Gastrocnemius medialis (tissue), 4 donors: ENCODE data around the gene EOLA1. TPM values are rescaled to one million over a fixed set of nuclear protein-coding genes. Genes with fewer than 3 reads are reported as not detected.
"Not testable (repeated sequence)": the region's sequence is repeated elsewhere in the genome, so short reads cannot be mapped to it uniquely, and the experiment has no call there.

Experiments
- ATAC-seq, 2 donors: fragments of 150-250 bp; one replicate each; pipeline ENCODE4 v1.9.1; 2016
- DNase-seq, 2 donors: peaks; one replicate each; pipeline ENCODE4 v3.0.0-alpha.2; 2019
- H3K27ac ChIP-seq, 4 donors: fragments of 200-600 bp; sonication (generic); 1 replicate in 1 of 4; 2 replicates in 3 of 4; pipeline ENCODE4 v1.5.1; 2016 to 2018; ENCODE audit warnings: mild to moderate bottlenecking in 2 of 4, moderate library complexity in 1 of 4
- H3K27me3 ChIP-seq, 3 donors: fragments of 200-600 bp; sonication (generic) in 2 of 3; 1 replicate in 1 of 3; 2 replicates in 2 of 3; pipeline versions ENCODE4 v1.5.1 to v1.6.0; 2016 to 2019; ENCODE audit warnings: mild to moderate bottlenecking in 1 of 3, moderate library complexity in 1 of 3
- H3K36me3 ChIP-seq, 2 donors: fragments of 200-600 bp; sonication (generic) in 1 of 2; one replicate each; pipeline ENCODE4 v1.5.1; 2017 to 2018
- H3K4me1 ChIP-seq, 2 donors: fragments of 200-600 bp; sonication (generic) in 1 of 2; one replicate each; pipeline ENCODE4 v1.5.1; 2016 to 2017; ENCODE audit warnings: mild to moderate bottlenecking in 2 of 2
- H3K4me3 ChIP-seq, 4 donors: fragments of 200-600 bp; sonication (generic) in 3 of 4; 1 replicate in 1 of 4; 2 replicates in 3 of 4; pipeline ENCODE4 v1.5.1; 2016 to 2019; ENCODE audit warnings: mild to moderate bottlenecking in 2 of 4
- H3K9me3 ChIP-seq, 3 donors: fragments of 200-600 bp; sonication (generic) in 2 of 3; 1 replicate in 1 of 3; 2 replicates in 2 of 3; pipeline ENCODE4 v1.5.1; 2016 to 2019
- CTCF ChIP-seq, 5 experiments: fragments of 450-650 bp in 3 of 5; fragments of 200-600 bp in 2 of 5; sonication (generic) in 2 of 5; IDR thresholded peaks in 4 of 5; conservative IDR thresholded peaks in 1 of 5; 1 replicate in 4 of 5; 2 replicates in 1 of 5; pipeline ENCODE4 v1.5.1; 2016 to 2019; ENCODE audit warnings: antibody characterized with exemption in 5 of 5, mild to moderate bottlenecking in 3 of 5, moderate library complexity in 3 of 5
- POLR2A ChIP-seq, 2 donors: fragments of 450-650 bp; IDR thresholded peaks; one replicate each; pipeline ENCODE4 v1.6.1; 2017; ENCODE audit warnings: antibody characterized with exemption in 2 of 2, mild to moderate bottlenecking in 2 of 2, moderate library complexity in 2 of 2
- in situ Hi-C, 4 donors: fragments of 200-750 bp; cut with MboI; loops; one replicate each; pipeline versions ENCODE4 v1.15.0 to v1.8.0; 2017; ENCODE audit warnings: low sequenced_read_pairs in 4 of 4
- intact Hi-C: fragments of 100-400 bp; cut with DNase I; formaldehyde crosslinking; loops from one replicate; pipeline ENCODE4 v1.15.1; 2023; ENCODE audit warnings: low total_unique reads
- total RNA-seq, 4 donors: library from RNA; depleted of rRNA; stranded (reverse); fragments of >200 nt; gene quantifications; one replicate each; pipeline versions ENCODE4 v1.1.0 to v1.2.3, GENCODE V29; 2016

Gene EOLA1
- total RNA-seq, 4 donors from 2014 or later: 9.3 to 17.5 (median 12.1) TPM

- peak in 1 of 2 donors; percentile 16 for DNase-seq
- peaks cover 0 to 8% of the 10 kb centered on the region in 2 donors for H3K4me1 ChIP-seq
- no peaks in the 10 kb centered on the region for H3K9me3 ChIP-seq
- no peak for TF ChIP-seq POLR2A (IDR thresholded peaks at IDR 0.05)
- TF ChIP-seq CTCF (IDR thresholded peaks at IDR 0.05 in 4 of 5, conservative IDR thresholded peaks at IDR 0.05 in 1 of 5): no peak
- intact Hi-C loops (no loop called here), in situ Hi-C loops (no loop called here)
- no peak overlapping the region for H3K4me3 ChIP-seq
- peaks cover 0 to 21% of the 10 kb centered on the region in 2 donors for H3K36me3 ChIP-seq
- peak; percentile 70 to 88 for ATAC-seq
- H3K27ac ChIP-seq: no peak overlapping the region
- H3K27me3 ChIP-seq: no peaks in the 10 kb centered on the region
These were observed 45.2 kb upstream of the EOLA1 start for GRCh38 chrX:149495573-149496071.

GRCh38 chrX:149497054-149497453, 43.8 kb upstream of the EOLA1 start:
- TF ChIP-seq POLR2A (IDR thresholded peaks at IDR 0.05) (no peak), CTCF (IDR thresholded peaks at IDR 0.05 in 4 of 5, conservative IDR thresholded peaks at IDR 0.05 in 1 of 5) (no peak)
- peaks cover 0 to 29% of the 10 kb centered on the region in 2 donors for H3K36me3 ChIP-seq
- DNase-seq (no peak), ATAC-seq (no peak)
- no peaks in the 10 kb centered on the region for H3K27me3 ChIP-seq
- in situ Hi-C loops (no loop called here), intact Hi-C loops (no loop called here)
- no peak overlapping the region for H3K4me3 ChIP-seq
- peaks cover 0 to 8% of the 10 kb centered on the region in 2 donors for H3K4me1 ChIP-seq
- H3K9me3 ChIP-seq: no peaks in the 10 kb centered on the region
- H3K27ac ChIP-seq: no peak overlapping the region

GRCh38 chrX:149497626-149498025, 43.2 kb upstream of the EOLA1 start:
- H3K36me3 ChIP-seq: peaks cover 0 to 29% of the 10 kb centered on the region in 2 donors
- DNase-seq (no peak), ATAC-seq (no peak)
- H3K27ac ChIP-seq: no peak overlapping the region
- H3K4me1 ChIP-seq: peaks cover 0 to 8% of the 10 kb centered on the region in 2 donors
- TF ChIP-seq CTCF (IDR thresholded peaks at IDR 0.05 in 4 of 5, conservative IDR thresholded peaks at IDR 0.05 in 1 of 5) (no peak), POLR2A (IDR thresholded peaks at IDR 0.05) (no peak)
- no peak overlapping the region for H3K4me3 ChIP-seq
- H3K27me3 ChIP-seq: no peaks in the 10 kb centered on the region
- intact Hi-C loops: no loop called here
- no peaks in the 10 kb centered on the region for H3K9me3 ChIP-seq
- in situ Hi-C loops: no loop called here

- Histone ChIP-seq H3K27me3 (no peaks in the 10 kb centered on the region), H3K36me3 (peaks cover 0 to 29% of the 10 kb centered on the region in 2 donors), H3K27ac (no peak overlapping the region), H3K4me3 (no peak overlapping the region), H3K9me3 (no peaks in the 10 kb centered on the region), H3K4me1 (peaks cover 0 to 1% of the 10 kb centered on the region in 2 donors)
- TF ChIP-seq CTCF (IDR thresholded peaks at IDR 0.05 in 4 of 5, conservative IDR thresholded peaks at IDR 0.05 in 1 of 5): no peak
- no peak for TF ChIP-seq POLR2A (IDR thresholded peaks at IDR 0.05)
- no peak for DNase-seq
- in situ Hi-C loops: no loop called here
- no peak for ATAC-seq
- intact Hi-C loops: no loop called here
These were observed 42.0 kb upstream of the EOLA1 start for GRCh38 chrX:149498767-149499166.

GRCh38 chrX:149499766-149500165, 41.0 kb upstream of the EOLA1 start:
- in situ Hi-C loops (loop anchor here in 2 of 4 donors (25.0 kb wide), 2 partner anchors 113 to 1213 kb away; no protein-coding TSS in a partner anchor), intact Hi-C loops (no loop called here)
- Histone ChIP-seq H3K36me3 (peaks cover 0 to 29% of the 10 kb centered on the region in 2 donors), H3K9me3 (no peaks in the 10 kb centered on the region), H3K27me3 (no peaks in the 10 kb centered on the region), H3K4me3 (no peak overlapping the region), H3K27ac (no peak overlapping the region), H3K4me1 (peaks cover 2 to 8% of the 10 kb centered on the region in 2 donors)
- TF ChIP-seq POLR2A (IDR thresholded peaks at IDR 0.05) (no peak), CTCF (IDR thresholded peaks at IDR 0.05 in 4 of 5, conservative IDR thresholded peaks at IDR 0.05 in 1 of 5) (no peak)
- ATAC-seq (no peak), DNase-seq (no peak)

GRCh38 chrX:149502923-149503322, 37.9 kb upstream of the EOLA1 start:
- H3K36me3 ChIP-seq: peaks cover 0 to 15% of the 10 kb centered on the region in 2 donors
- ATAC-seq, DNase-seq, H3K9me3 ChIP-seq, H3K27ac ChIP-seq, H3K4me3 ChIP-seq, H3K4me1 ChIP-seq, intact Hi-C loops, H3K27me3 ChIP-seq: not testable (repeated sequence)
- in situ Hi-C loops: loop anchor here in 2 of 4 donors (25.0 kb wide), 2 partner anchors 109 to 1209 kb away; no protein-coding TSS in a partner anchor

- ATAC-seq (peak in 1 of 2 donors; percentile 22), DNase-seq (peak in 1 of 2 donors; percentile 19)
- Histone ChIP-seq H3K4me3 (peak overlapping the region in 1 of 4 donors; percentile 79), H3K36me3 (peaks cover 0 to 14% of the 10 kb centered on the region in 2 donors)
- H3K27me3 ChIP-seq, H3K4me1 ChIP-seq, H3K9me3 ChIP-seq, H3K27ac ChIP-seq, intact Hi-C loops: not testable (repeated sequence)
- in situ Hi-C loops: loop anchor here in 2 of 4 donors (25.0 kb wide), 2 partner anchors 109 to 1209 kb away; no protein-coding TSS in a partner anchor
These were observed 37.4 kb upstream of the EOLA1 start for GRCh38 chrX:149503446-149503845.
